ENCODE data around the gene SNX33.
"Not testable (repeated sequence)": the region's sequence is repeated elsewhere in the genome, so short reads cannot be mapped to it uniquely, and the experiment has no call there.

Gene SNX33

DNA sequence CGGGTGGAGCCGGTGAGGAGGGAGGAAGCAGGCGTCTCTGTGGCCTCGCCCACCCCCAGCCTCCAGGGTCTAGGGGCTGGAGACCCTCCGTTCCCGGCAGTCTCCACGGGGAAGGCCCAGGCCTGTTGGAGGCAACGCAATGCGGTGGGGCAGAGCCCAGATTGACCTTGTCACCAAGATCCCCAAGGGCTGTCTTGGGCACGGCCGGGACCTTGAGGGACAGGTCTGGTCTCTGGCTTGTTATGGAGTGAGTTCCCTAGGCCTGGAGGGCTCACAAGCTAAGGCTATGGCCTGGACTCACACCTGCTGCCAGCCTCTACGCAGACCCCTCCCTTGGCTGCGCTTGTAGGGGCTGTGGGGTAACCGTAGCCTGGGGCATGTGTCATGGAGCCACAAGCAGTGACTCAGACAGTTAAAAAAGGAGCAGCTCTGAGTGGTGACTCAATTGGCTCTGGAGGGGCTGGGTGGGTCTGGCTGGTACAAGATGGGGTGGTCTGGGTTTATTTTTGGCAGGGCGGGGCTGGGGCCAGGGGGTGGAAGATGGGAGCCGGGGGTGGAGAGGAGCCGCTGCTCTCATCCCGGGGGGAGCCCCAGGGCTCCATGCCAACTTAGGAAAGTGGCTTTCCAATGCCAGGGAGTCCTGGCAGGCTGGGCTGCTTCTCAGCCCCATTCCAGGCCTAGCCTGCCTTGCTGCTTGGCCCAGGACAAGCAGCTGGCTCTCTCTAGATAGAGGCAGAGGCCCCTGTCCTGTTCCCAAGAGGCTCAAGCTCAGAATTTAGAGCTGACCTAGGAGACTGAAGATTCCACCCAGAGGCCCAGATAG is 55.9 kb downstream of the SNX33 start:
- not testable (repeated sequence) for DNase-seq

DNA sequence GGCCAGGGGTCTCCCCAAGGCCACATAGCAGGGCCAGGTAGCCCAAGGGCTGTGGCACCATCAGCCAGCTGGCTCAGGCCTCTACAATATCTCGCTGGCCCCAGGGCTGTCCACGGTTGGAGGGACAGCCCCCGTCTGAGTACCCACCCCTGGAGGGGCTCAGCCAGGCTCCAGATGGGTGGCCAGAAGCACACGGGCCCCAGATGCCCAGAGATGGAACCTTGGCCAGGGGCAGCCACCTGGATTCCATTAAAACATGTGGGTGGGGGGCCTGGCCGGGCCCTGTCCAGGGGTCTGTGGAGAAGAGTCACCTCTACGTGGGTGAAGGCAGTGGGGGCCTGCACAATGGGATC is 56.5 kb downstream of the SNX33 start:
- no peak for DNase-seq

DNA sequence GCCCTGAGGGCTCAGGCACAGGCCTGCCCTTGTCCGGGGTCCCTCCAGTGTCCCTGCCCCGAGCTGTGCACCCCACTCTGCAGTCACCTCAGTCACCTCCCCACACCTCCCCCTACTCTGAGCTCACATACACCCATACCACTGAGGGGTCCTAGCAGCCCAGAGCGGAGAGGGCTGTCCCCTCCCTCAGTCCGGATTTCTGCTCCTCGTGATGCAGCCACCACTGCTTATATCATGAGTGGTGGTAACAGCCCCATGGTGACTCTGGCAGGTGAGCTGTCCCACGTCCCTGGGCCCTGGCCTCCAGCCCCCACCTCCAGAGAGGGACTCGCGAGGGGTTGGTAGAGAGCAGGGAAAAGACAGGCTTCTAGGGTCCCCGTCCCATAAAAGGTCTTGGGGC is 56.9 kb downstream of the SNX33 start:
- DNase-seq = no peak

DNA sequence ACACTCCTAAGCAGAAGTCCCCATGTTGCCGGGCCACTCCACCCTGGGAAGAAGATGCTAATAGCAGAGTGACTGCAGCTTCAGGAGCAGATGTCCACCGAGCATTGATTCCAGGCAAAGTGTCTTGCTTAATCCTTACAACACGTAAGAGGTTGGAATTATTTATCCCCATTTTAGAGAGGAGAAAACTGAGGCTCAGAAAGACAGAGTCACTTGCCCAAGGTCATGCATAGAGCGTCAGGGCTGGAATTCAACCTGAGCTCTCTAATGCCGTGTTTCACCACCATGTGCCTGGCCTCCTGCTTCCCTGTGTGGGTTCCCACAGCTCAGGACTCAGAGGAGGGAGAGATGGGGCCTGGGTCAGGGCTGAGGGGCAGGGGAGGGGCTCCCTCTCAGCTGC is 57.7 kb downstream of the SNX33 start:
- DNase-seq = not testable (repeated sequence)

DNA sequence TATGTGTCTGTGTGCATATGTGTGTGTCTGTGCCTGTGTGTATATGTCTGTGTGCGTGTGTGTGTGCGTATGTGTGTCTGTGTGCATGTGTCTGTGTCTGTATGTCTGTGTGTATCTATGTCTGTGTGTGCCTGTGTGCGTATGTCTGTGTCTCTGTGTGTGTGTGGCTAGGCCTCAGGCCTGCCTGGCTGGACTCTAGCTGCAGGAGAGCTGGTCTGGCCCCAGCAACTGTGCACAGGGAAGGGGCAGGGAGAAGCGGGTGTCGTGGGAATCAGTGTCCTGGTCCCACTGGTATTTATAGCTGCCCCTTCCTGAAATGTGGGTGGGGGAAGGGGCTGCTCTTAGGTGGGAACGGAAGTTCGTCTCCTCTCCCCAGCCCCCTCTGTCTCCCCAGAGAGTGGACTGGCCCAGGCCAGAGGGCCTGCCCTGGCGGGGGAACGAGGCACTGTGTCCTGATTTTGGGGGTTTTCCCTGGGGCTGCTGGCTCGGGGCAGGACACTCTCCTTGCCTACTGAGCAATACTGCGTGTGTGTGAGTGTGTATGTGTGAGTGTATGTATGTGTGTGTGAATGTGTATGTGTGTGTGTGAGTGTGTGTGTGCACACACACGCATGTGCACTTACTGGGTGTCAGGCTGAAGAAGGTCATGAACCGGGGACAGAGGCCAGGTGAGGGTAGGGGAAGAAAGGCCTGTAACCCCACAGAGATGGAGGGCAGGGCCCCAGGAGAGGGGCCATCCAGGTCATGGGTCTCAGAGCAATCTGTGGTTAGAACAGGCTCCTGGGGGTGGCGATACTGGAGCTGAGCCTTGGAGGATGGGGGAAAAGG is 58.4 kb downstream of the SNX33 start:
- no peak for DNase-seq

DNA sequence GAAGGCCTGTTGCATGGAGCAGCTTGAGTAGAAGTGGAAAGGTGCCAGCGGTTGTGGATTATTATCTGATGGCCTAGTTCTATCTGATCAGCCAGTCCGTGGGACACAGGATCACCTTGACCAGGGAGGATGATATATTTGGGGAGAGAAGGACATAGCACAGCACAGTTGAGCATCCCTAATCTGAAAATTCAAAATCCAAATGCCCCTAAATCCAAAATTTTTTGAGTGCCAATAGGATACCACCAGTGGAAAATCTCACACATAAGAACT is 58.9 kb downstream of the SNX33 start:
- no peak for DNase-seq

DNA sequence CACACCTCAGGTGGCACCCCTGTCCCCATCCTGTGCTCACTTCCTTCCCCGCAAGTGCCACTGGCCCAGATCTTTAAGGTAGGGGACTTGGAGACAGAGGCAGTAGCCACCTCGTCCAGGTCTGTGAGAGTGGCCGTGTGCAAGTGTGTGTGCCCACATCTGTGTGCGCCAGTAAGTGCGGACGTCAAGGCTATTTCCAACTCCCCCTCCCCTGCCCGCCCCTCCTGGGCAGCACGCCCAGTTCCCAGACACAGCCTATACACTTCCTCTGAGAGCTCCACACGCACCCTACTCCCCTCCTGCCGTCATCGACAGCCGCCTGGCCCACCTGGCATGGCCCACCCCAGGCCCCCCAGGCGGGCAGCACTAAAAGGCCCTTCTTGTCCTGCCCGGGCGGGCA is 61.7 kb downstream of the SNX33 start:
- DNase-seq = not testable (repeated sequence)

DNA sequence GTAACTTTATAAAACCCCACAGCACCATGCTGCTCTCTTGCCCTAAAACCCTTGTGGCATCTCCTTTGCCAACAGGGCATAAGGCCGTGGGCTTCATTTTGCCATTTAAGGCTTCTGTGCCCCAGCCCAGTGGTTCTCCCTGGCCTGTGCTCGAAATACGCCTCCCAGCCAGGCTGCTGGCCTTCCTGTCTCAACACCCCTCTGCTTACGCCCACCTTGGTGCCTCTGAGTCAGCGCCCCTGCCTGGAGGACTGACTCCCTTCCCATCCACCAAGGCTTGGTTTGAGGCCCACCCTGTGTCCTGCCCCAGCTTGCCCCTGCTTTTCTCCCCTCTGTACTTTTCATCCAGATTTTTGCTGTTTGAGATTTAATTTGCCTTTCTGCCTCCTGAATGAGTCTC is 63.2 kb downstream of the SNX33 start:
- DNase-seq = not testable (repeated sequence)

DNA sequence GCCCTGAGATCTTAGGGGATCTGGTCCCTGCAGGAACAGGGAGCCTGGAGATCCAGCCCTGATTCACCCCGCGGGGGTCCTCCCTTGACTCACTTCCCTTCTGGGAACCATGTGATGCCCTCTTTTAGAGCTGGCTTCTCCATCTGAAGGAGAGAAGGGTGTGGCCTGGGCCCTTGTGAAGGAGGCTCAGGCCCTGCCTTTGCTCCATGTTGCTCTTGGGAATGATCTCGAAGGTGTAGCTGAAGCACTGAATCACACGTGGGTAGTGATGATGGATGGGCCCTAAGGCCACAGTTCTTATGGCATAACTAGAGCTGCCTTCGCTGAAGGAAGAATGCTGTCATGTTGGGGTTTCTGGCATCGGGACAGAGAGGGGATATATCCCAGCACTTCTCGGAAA is 63.8 kb downstream of the SNX33 start:
- DNase-seq = not testable (repeated sequence)
